ENCODE data around the gene PTPN21. TPM values are rescaled to one million over a fixed set of nuclear protein-coding genes. Genes with fewer than 3 reads are reported as not detected.
A peak's percentile ranks its signal among the peaks of the same experiment; 100 is the strongest.

Gene PTPN21
- total RNA-seq, 1 experiment from 2014 or later: 4.2 TPM

DNA sequence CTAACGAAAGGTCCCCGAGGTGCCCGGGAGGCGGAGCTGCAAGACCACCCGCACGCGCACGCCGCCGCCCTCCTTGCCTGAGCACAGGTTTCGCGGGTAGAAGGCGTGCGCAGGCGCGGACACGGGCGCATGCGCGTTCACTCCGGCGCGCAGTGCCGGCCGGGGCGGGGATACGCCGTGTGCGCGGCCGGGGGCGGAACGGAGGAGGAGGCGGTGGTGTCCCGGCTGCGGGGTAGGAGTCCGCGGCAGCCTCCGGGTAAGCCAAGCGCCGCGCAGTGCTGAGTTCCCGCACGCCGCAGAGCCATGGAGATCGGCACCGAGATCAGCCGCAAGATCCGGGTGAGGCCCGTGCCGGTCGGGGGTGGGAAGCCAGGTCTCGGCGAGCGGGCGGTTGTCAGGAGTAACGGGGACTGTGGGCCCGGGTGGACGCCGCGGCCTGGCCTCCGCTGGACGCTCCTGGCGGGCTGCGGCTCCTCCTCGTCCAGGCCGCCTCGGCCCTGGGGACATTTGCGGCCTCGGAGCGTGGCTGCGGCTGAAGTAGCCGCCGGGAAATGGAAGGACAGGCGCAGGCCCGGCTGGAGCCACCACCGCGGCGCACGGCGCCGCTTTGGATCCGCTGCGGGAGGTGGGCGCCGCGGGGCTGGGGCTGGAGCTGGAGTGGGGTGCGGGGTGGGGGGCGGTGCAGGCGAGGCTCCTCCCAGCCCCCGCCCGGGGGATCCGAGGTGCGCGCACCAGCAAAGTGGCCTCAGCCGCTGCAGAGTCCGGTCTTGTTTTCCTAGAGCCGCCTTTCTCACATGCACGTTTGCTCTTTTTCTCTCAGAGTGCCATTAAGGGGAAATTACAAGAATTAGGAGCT lies 8.3 kb upstream of the PTPN21 start, which contains the start of gene ZC3H14:
ZC3H14 (plus strand) TSS at position 207 of the 856 bp plus-strand sequence; CDS start at position 304, 97 bp downstream.
- peaks cover 14% of the 10 kb centered on the region for H3K36me3 ChIP-seq
- no peaks in the 10 kb centered on the region for H3K27me3 ChIP-seq
- no peaks in the 10 kb centered on the region for H3K9me3 ChIP-seq
- peak within 1 kb of the TSS; percentile 81 for H3K4me3 ChIP-seq
- DNase-seq: peak; percentile 76

DNA sequence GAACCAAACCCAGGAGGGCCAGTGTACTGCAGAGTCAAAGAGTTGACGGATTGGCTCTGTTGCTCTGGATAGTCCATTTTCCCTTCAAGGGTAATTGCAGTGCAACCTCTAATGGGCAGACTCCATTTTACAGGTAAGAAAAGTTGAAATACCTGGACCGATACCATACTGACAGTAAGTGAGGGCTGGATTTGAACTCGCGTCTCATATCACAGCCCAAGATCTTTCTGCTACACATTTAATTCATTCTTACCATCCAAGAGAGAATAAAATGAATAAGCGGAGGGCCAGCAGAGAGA lies 7.7 kb upstream of the PTPN21 start:
- DNase-seq: no peak
- Histone ChIP-seq H3K9me3 (no peaks in the 10 kb centered on the region), H3K27me3 (no peaks in the 10 kb centered on the region), H3K4me3 (peak overlapping the region; percentile 81), H3K36me3 (peaks cover 10% of the 10 kb centered on the region)

DNA sequence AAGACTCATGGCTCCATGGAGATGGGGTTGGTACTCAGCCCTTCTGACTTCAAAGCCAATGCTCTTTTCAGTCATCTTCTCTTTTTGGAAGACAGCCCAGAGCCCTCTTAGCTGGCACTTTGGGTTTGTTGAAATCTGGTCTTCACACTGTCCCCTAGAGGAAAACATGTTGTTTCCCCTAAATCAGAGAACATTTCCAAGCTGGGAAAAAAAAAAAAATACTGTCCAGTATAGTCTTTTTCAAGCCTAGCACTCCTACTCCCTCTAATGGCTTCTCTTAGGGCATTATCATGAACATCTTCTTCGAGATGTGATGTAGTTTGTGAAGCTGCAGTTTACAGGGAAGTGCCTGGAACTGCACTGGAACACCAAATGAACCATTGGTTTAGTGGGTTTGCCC lies 5.0 kb upstream of the PTPN21 start:
- H3K36me3 ChIP-seq: no peaks in the 10 kb centered on the region; the same call in 1 of the 2 replicates
- H3K27me3 ChIP-seq: no peaks in the 10 kb centered on the region
- no peaks in the 10 kb centered on the region for H3K9me3 ChIP-seq
- DNase-seq: no peak
- H3K4me3 ChIP-seq: no peak overlapping the region

DNA sequence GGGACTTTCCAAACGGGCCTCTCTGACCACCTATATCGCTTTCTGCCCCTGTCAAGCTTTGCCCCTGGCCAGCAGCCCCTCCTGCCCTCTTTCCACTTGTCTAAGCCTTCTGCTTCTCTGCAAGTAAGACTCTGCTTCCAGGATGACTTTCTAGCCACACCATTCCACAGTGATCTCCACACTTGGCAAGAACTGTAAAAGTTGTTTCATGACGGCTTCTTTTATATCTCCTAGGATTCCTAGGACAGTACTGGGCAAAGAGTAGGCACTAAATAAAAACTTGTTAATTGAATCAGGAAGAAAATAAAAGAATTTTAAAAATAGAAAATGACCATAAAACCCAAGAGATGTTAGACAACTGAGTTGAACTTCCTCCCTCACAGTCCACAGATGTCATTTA lies 1.8 kb upstream of the PTPN21 start:
- DNase-seq: no peak
- Histone ChIP-seq H3K4me3 (no peak overlapping the region), H3K9me3 (no peaks in the 10 kb centered on the region), H3K27me3 (no peaks in the 10 kb centered on the region), H3K36me3 (no peaks in the 10 kb centered on the region)

DNA sequence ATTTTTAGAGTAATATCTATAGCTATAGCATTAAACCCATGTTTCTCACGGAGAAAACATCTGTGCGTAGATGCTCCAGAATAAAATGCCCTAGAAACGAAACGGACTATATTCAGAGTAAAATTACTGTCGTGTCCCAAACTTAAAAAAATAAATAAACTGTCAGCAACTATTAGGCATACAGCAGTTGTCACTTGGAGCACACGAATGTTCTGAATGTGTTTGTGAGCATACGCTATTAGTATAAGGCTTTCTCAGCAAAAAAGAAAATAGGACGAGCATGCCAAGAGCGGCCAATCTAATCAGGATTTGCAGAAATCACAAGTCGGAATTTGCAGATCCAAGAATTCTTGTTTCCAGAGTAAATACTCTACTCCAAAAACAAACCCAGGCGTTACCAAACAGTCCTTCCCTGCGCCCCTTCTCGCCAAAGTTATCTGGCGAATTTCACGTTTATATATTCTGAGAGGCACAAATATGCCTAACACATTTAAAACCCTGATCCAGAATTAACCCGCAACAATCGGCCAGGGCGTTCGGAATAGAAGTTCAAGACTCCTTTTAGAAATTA lies 836 bp downstream of the PTPN21 start:
- Histone ChIP-seq H3K36me3 (no peaks in the 10 kb centered on the region), H3K9me3 (no peaks in the 10 kb centered on the region), H3K4me3 (peak overlapping the region; percentile 63), H3K27me3 (no peaks in the 10 kb centered on the region)
- DNase-seq: no peak

DNA sequence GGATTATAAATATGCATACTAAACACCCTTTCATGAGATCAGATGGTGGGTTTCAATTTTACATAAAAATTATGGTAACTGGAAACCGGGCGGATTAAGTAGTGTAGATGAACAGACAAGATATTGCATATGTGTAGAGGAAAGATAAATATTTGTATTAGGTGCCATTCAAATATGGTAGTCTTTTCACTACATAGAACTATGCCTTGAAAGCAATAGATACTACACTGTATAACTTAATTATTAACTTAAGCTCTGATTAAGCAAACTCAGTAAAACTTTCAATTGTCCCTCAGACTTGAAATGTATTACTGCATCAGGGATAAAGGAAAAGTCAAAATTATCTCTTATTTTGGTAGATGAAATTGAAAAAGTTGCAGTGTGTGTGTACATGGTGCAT lies 1.9 kb downstream of the PTPN21 start:
- H3K9me3 ChIP-seq: no peaks in the 10 kb centered on the region
- H3K27me3 ChIP-seq: no peaks in the 10 kb centered on the region
- DNase-seq: no peak
- no peak overlapping the region for H3K4me3 ChIP-seq
- no peaks in the 10 kb centered on the region for H3K36me3 ChIP-seq

DNA sequence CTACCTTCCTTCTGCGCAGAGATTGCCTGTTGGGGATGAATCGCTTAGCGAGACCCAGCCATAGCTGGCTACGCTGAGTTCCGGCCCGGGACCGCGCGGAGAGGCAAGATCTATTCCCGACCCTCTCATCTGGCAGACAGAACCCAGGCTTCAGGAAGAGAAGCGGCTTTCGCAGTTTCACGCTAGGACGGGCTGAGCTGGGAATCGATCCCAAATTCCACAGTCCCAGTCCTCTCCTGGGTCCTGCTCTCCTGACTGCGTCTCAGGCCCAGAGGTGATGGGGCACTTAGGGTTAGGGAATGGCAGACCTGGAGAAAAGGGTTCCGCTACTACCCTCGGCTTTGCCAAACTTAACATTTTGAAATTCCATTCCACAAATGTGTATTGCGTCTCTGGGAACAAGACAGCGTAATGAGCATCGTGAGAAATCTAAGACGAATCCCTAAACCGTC lies 2.8 kb downstream of the PTPN21 start:
- Histone ChIP-seq H3K9me3 (no peaks in the 10 kb centered on the region), H3K36me3 (no peaks in the 10 kb centered on the region), H3K4me3 (peak overlapping the region; percentile 61), H3K27me3 (no peaks in the 10 kb centered on the region)
- DNase-seq: peak; percentile 22

DNA sequence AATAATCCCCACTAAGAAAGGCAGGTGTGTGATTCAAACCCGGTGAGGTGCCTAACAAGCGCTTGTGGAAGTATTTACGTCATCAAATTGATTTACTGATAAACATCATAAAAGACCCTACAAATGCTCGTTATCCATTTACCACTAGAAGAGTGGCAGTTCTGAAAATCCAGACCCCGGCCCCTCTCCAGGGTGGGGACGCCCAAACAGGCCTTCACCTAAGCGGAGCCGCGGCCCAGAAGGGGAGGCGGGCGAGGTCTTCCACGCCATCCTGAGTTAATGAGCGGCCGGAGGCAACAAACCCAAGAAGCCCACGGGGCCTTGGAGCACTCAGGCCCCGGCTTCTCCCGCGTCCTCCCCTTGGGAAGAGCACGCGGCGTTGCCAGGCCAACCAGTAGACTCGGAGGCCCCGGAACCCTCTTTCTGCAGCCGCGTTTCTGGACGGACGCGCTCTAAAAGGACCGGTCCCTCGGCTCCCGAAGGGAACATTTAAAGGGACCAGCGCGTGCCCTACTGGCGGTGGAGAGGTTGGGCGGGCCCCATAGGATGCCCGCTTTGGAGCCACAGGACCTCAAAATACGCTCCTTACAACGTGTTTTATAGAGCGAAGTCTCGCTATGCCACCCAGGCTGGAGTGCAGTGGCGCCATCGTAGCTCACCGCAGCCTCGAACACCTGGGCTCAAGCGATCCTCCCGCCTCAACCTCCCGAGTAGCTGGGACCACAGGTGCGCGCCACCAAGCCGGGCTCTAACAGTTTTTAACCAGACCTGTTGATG lies 3.5 kb downstream of the PTPN21 start:
- no peaks in the 10 kb centered on the region for H3K36me3 ChIP-seq
- H3K4me3 ChIP-seq: peak overlapping the region; percentile 61
- peak; percentile 76 for DNase-seq

DNA sequence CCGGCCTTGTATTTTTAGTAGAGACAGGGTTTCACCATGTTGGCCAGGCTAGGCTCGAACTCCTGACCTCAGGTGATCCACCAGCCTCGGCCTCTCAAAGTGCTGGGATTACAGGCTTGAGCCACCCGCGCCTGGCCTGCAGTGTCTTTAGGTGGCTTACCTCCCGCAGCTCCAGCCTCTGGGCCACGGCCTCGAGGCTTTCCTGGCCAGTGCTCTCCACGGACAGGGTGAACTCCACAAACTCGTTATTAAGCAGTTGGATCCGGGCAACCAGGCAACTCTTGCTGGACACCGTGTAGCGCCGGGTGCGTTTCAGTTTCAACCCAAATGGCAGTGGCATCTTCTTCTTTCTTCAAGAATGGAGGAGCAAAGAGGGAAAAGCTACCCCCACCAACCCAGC lies 4.7 kb downstream of the PTPN21 start:
- Histone ChIP-seq H3K4me3 (no peak overlapping the region), H3K36me3 (no peaks in the 10 kb centered on the region), H3K27me3 (no peaks in the 10 kb centered on the region), H3K9me3 (no peaks in the 10 kb centered on the region)
- no peak for DNase-seq

More for the DNA sequence above, 3.5 kb downstream of the PTPN21 start:
- H3K27me3 ChIP-seq: no peaks in the 10 kb centered on the region
- no peaks in the 10 kb centered on the region for H3K9me3 ChIP-seq

DNA sequence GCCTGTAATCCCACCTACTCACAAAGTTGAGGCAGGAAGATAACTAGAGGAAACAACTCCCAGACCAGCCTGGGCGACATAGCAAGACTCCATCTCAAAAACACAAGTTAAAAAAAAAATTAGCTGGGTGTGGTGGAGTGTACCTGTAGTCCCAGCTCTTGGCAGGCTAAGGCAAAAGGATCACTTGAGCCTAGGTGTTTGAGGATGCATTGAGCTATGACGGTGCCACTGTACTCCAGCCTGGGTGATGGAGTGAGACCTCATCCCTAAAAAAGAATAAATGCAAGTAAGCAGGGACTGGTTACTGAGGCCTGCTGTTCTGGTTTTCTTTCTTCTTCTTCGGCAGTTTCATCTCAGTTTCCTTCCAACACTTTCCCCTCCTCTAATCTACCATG lies 7.4 kb downstream of the PTPN21 start:
- H3K36me3 ChIP-seq: no peaks in the 10 kb centered on the region
- H3K9me3 ChIP-seq: no peaks in the 10 kb centered on the region
- H3K27me3 ChIP-seq: no peaks in the 10 kb centered on the region
- no peak overlapping the region for H3K4me3 ChIP-seq
- no peak for DNase-seq

DNA sequence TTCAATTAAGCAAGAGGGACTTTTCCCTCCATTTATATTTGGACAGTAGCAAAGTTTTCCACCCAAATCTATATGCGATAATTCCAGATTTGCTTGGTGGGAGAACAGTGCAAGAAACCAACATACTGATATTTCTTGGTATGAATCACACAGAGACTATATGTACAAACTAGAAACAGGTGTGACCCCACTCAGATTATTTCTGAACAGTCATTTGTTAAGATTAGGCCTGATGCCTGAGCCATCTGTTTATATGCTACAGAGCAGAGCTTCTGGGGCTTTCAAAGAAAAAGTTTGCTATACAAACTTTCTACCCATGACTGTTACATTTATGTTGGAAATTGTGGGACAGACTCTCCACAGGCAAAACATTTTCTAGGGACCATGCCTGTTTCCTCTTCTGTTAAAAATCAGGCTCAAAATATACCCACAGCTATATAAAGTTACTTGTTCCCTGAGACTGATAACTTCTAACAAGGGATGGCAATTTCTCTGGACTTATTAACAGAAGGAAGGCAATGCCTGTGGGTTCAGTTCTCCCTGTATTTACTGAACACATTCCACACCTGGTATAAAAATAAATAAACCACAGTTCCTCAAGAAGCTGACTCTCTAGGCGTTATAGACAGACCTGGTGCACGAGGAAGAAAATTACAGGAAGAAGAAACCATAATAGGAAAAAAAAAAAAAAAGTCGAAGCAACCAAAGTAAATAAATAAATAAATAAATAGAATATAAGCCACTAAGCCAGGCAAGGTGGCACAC lies 8.0 kb downstream of the PTPN21 start:
- no peak for DNase-seq
- no peaks in the 10 kb centered on the region for H3K9me3 ChIP-seq
- H3K4me3 ChIP-seq: no peak overlapping the region
- no peaks in the 10 kb centered on the region for H3K36me3 ChIP-seq
- H3K27me3 ChIP-seq: no peaks in the 10 kb centered on the region

DNA sequence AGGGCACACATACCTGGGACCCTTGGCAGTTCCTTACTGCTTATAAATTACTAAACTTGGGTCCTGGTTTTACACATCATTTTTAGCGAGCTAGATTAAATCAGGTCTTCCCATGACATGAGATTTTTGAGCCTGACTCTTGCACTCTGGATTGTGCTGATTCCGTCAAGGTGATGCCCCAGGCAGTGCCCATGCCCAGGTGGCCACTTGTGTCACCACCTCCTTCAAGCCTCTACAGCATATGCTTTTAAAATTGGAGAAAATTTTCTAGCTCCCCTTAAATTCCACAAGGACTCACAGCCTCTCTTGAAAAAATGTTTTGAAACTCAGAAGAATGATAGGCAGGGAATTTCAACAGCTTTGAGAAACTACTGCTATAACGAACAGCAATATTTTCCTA lies 9.6 kb downstream of the PTPN21 start:
- Histone ChIP-seq H3K4me3 (no peak overlapping the region), H3K27me3 (no peaks in the 10 kb centered on the region), H3K9me3 (no peaks in the 10 kb centered on the region), H3K36me3 (no peaks in the 10 kb centered on the region)
- DNase-seq: no peak

DNA sequence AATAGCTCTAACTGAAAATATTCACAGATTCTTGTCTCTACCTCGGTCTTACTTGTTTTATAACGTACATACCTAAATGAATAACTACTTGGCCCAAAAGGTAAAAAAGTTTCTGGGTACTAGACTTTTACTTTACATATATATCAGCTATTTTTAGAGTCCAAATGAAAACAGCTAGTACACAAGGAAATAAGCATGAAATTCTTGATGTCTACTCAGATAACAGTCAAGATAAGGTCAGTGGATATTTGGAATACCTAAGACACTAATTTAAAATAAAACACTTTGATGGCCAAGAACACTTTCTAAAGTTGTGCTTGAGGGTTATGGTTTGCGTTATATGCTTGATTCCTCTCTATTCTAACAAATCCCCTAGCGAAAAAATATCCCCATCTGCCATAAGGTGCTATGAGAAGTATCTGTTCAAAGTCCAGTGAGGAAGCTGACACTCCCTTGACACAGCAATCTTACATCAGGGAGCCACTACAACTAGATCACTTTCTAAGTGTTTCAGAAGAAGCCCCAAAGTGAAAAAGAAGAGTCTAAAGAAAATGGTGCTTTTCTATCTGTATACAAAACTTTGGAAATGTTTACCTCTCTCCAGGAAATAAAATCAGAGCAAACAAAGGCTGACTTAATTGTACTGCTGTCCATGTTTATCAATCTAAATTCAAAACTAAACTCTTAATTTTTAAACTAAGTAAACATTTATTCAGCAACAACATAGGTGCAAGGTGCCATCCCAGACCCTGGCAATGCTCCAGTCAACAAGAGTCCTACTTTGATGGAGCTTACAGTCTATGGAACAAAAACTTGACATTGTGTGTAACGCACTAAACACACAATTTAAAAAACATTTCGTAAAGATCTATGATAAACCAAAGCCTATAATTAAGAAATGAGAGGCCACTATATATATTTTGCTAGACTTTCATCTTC lies 11.7 kb downstream of the PTPN21 start:
- no peak for DNase-seq
- H3K4me3 ChIP-seq: no peak overlapping the region
- H3K27me3 ChIP-seq: no peaks in the 10 kb centered on the region
- no peaks in the 10 kb centered on the region for H3K9me3 ChIP-seq
- H3K36me3 ChIP-seq: no peaks in the 10 kb centered on the region

DNA sequence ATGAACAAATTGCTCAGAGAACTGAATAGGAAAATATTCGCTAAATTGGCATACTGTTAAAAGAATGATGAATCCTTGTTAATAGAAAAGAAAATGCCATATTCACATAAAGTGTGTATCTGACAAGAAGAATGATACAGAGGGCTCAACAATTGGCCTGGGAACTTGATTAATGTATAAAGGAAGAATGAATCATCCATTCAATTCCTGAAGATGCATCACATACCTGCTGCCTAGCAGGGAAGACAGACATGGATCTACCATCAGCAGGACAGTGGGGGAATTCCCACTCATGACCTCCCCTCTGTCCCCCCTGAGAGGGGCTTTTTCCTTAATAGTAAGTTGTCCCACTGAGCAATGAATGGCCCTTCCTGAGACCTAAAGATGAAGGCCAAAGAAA lies 13.5 kb downstream of the PTPN21 start:
- Histone ChIP-seq H3K27me3 (no peaks in the 10 kb centered on the region), H3K4me3 (no peak overlapping the region), H3K36me3 (no peaks in the 10 kb centered on the region), H3K9me3 (no peaks in the 10 kb centered on the region)
- no peak for DNase-seq

DNA sequence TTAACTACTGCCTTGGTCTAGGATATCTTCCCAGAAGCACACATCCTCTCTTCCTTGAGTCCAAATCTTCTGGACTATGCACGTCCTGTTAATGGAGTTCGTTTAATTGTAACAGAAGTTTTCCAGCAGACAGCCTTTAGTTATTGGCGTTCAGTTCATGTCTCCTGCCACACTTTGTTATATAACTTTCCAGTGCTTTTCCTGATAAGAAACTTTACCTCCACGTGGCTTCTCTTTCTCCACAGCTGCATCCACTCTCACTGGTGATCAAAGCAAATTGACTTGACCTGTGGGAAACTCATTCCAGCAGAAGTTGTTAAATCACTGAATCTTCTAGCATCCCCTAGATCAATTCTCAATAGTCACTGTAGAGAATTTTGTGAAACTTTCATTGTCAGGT lies 19.0 kb downstream of the PTPN21 start:
- Histone ChIP-seq H3K4me3 (no peak overlapping the region), H3K36me3 (no peaks in the 10 kb centered on the region), H3K9me3 (no peaks in the 10 kb centered on the region), H3K27me3 (no peaks in the 10 kb centered on the region)
- no peak for DNase-seq

DNA sequence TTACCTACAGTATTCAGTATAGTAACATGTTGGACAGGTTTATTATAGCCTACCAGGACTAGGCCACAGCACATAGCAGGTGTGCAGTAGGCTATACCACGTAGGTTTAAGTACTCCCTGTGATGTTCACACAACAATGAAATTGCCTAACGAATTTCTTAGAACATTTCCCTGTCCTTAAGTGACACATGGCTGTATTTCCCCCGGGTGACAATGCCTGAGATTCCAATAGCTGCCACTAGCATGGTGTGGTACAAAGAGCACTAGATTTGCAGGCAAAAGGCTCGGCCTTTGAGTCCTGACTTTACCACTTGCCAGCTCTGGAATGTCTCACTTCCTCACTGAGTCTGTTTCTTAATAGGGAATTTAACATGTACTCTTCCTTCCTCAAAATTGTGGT lies 19.7 kb downstream of the PTPN21 start:
- H3K36me3 ChIP-seq: no peaks in the 10 kb centered on the region

More for the DNA sequence above, 19.7 kb downstream of the PTPN21 start:
- DNase-seq: no peak
- Histone ChIP-seq H3K4me3 (no peak overlapping the region), H3K27me3 (no peaks in the 10 kb centered on the region), H3K9me3 (no peaks in the 10 kb centered on the region)
